GM21619 (cell line): ENCODE measurements around the gene PDIA5.
"Not testable (repeated sequence)": the region's sequence is repeated elsewhere in the genome, so short reads cannot be mapped to it uniquely, and the experiment has no call there.

Experiments used
- ATAC-seq: cut with Tn5 transposase; IDR thresholded peaks from one replicate; pipeline ENCODE4 v1.9.1; 2021; ENCODE audit not compliant: unreplicated experiment

Gene PDIA5

GRCh38 chr3:123112232-123112631 lies 45.4 kb downstream of the PDIA5 start:
- no peak for ATAC-seq

GRCh38 chr3:123112656-123113055 lies 45.8 kb downstream of the PDIA5 start:
- not testable (repeated sequence) for ATAC-seq

GRCh38 chr3:123113889-123114450 lies 47.1 kb downstream of the PDIA5 start:
- ATAC-seq, result no peak

GRCh38 chr3:123116116-123116515 lies 49.3 kb downstream of the PDIA5 start:
- no peak for ATAC-seq

- no peak for ATAC-seq
Observed at GRCh38 chr3:123119388-123119787, 52.6 kb downstream of the PDIA5 start.

- no peak for ATAC-seq
Observed at GRCh38 chr3:123119802-123120201, 53.0 kb downstream of the PDIA5 start.

GRCh38 chr3:123120573-123120972 lies 53.7 kb downstream of the PDIA5 start:
- ATAC-seq, result no peak

- no peak for ATAC-seq
Observed at GRCh38 chr3:123122057-123122456, 55.2 kb downstream of the PDIA5 start.

- no peak for ATAC-seq
Observed at GRCh38 chr3:123122525-123123315, 55.9 kb downstream of the PDIA5 start.

- no peak for ATAC-seq
Observed at GRCh38 chr3:123123716-123124616, 57.1 kb downstream of the PDIA5 start.

- ATAC-seq, result no peak
Observed at GRCh38 chr3:123124971-123125370, 58.1 kb downstream of the PDIA5 start.

- ATAC-seq, result no peak
Observed at GRCh38 chr3:123126031-123126430, 59.2 kb downstream of the PDIA5 start.

GRCh38 chr3:123126653-123127052 lies 59.8 kb downstream of the PDIA5 start:
- ATAC-seq, result no peak

GRCh38 chr3:123129092-123129491 lies 62.3 kb downstream of the PDIA5 start:
- ATAC-seq, result no peak

GRCh38 chr3:123129532-123129931 lies 62.7 kb downstream of the PDIA5 start:
- ATAC-seq, result no peak

- no peak for ATAC-seq
Observed at GRCh38 chr3:123130079-123130750, 63.4 kb downstream of the PDIA5 start.

- ATAC-seq, result no peak
Observed at GRCh38 chr3:123134671-123135070, 67.8 kb downstream of the PDIA5 start.

GRCh38 chr3:123137001-123137400 lies 70.2 kb downstream of the PDIA5 start:
- no peak for ATAC-seq

GRCh38 chr3:123138839-123139444 lies 72.1 kb downstream of the PDIA5 start:
- ATAC-seq, result no peak

- no peak for ATAC-seq
Observed at GRCh38 chr3:123139522-123139921, 72.7 kb downstream of the PDIA5 start.

- no peak for ATAC-seq
Observed at GRCh38 chr3:123140550-123140949, 73.7 kb downstream of the PDIA5 start.
